ENCODE results near the gene CRACR2B. TPM values are rescaled to one million over a fixed set of nuclear protein-coding genes. Genes with fewer than 3 reads are reported as not detected.

Gene CRACR2B
- total and polyA plus RNA-seq, 2 of the 13 experiments (the other 11 are each of a cell fraction or from before 2014, with no cell fraction given) = 14.9 to 21.0 TPM

DNA sequence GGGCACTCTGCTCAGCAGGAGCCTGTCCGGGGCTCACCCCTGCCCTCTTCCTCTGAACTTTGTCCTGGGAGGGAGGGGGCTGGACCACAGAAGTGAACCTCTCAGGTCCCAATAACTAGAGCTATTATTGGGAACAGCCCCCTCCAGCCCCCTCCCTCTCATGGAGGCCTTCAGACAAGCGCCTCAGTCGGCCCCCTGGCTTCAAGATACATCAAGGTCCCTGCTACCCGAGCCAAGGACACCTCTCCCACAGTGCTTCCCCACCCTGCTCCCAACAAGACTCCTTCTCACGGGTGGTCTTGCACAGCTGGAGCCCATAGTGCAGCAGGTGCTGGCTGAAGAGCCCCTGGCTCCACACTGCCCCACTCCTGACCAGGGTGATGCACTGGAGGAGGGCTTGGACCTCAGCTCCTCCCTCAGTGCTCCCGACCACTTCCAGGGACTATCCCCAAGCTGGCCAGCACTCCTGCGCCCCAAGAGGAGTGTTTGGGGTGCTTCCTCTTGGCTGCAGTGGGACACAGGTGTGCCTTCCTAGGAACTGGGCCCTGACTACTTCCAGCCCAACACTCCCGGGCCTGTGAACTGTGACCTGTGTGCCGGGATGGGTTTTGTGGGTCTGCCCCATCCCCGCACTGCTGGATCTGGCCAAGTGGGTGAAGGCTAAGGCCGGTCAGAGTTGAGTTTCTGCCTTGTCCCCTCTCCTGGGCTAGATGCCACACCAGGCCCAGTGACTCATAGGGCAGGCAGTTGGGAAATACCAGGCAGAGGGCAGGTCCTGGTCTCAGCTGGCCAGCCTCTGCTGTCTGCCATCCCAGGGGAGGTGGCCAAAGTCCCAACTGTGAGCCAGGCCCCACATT, 6.8 kb upstream of the CRACR2B start (continued):
- TF ChIP-seq, protein P1, sequence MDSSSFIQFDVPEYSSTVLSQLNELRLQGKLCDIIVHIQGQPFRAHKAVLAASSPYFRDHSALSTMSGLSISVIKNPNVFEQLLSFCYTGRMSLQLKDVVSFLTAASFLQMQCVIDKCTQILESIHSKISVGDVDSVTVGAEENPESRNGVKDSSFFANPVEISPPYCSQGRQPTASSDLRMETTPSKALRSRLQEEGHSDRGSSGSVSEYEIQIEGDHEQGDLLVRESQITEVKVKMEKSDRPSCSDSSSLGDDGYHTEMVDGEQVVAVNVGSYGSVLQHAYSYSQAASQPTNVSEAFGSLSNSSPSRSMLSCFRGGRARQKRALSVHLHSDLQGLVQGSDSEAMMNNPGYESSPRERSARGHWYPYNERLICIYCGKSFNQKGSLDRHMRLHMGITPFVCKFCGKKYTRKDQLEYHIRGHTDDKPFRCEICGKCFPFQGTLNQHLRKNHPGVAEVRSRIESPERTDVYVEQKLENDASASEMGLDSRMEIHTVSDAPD (CRISPR knock-in tag; IDR thresholded peaks at IDR 0.05) = no peak
- TF ChIP-seq, protein P2, sequence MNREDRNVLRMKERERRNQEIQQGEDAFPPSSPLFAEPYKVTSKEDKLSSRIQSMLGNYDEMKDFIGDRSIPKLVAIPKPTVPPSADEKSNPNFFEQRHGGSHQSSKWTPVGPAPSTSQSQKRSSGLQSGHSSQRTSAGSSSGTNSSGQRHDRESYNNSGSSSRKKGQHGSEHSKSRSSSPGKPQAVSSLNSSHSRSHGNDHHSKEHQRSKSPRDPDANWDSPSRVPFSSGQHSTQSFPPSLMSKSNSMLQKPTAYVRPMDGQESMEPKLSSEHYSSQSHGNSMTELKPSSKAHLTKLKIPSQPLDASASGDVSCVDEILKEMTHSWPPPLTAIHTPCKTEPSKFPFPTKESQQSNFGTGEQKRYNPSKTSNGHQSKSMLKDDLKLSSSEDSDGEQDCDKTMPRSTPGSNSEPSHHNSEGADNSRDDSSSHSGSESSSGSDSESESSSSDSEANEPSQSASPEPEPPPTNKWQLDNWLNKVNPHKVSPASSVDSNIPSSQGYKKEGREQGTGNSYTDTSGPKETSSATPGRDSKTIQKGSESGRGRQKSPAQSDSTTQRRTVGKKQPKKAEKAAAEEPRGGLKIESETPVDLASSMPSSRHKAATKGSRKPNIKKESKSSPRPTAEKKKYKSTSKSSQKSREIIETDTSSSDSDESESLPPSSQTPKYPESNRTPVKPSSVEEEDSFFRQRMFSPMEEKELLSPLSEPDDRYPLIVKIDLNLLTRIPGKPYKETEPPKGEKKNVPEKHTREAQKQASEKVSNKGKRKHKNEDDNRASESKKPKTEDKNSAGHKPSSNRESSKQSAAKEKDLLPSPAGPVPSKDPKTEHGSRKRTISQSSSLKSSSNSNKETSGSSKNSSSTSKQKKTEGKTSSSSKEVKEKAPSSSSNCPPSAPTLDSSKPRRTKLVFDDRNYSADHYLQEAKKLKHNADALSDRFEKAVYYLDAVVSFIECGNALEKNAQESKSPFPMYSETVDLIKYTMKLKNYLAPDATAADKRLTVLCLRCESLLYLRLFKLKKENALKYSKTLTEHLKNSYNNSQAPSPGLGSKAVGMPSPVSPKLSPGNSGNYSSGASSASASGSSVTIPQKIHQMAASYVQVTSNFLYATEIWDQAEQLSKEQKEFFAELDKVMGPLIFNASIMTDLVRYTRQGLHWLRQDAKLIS (CRISPR knock-in tag; IDR thresholded peaks at IDR 0.05) = no peak
- TF ChIP-seq, protein P3, sequence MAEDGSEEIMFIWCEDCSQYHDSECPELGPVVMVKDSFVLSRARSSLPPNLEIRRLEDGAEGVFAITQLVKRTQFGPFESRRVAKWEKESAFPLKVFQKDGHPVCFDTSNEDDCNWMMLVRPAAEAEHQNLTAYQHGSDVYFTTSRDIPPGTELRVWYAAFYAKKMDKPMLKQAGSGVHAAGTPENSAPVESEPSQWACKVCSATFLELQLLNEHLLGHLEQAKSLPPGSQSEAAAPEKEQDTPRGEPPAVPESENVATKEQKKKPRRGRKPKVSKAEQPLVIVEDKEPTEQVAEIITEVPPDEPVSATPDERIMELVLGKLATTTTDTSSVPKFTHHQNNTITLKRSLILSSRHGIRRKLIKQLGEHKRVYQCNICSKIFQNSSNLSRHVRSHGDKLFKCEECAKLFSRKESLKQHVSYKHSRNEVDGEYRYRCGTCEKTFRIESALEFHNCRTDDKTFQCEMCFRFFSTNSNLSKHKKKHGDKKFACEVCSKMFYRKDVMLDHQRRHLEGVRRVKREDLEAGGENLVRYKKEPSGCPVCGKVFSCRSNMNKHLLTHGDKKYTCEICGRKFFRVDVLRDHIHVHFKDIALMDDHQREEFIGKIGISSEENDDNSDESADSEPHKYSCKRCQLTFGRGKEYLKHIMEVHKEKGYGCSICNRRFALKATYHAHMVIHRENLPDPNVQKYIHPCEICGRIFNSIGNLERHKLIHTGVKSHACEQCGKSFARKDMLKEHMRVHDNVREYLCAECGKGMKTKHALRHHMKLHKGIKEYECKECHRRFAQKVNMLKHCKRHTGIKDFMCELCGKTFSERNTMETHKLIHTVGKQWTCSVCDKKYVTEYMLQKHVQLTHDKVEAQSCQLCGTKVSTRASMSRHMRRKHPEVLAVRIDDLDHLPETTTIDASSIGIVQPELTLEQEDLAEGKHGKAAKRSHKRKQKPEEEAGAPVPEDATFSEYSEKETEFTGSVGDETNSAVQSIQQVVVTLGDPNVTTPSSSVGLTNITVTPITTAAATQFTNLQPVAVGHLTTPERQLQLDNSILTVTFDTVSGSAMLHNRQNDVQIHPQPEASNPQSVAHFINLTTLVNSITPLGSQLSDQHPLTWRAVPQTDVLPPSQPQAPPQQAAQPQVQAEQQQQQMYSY (CRISPR knock-in tag; IDR thresholded peaks at IDR 0.05) = no peak
- TF ChIP-seq ZNF572 (CRISPR knock-in tag; IDR thresholded peaks at IDR 0.05) (no peak), KDM3A (CRISPR knock-in tag; IDR thresholded peaks at IDR 0.05; ENCODE audit: low read depth) (no peak), SMAD3 (CRISPR knock-in tag; IDR thresholded peaks at IDR 0.05) (no peak), RBM39 (IDR thresholded peaks at IDR 0.05; ENCODE audit: low read depth, low read length, poor library complexity, severe bottlenecking) (no peak), SYNCRIP (IDR thresholded peaks at IDR 0.05; ENCODE audit: insufficient read depth, low read depth, low read length) (no peak), NFYB (CRISPR knock-in tag; IDR thresholded peaks at IDR 0.05) (no peak), HOXA3 (CRISPR knock-in tag; IDR thresholded peaks at IDR 0.05) (no peak)
- TF ChIP-seq, protein P4, sequence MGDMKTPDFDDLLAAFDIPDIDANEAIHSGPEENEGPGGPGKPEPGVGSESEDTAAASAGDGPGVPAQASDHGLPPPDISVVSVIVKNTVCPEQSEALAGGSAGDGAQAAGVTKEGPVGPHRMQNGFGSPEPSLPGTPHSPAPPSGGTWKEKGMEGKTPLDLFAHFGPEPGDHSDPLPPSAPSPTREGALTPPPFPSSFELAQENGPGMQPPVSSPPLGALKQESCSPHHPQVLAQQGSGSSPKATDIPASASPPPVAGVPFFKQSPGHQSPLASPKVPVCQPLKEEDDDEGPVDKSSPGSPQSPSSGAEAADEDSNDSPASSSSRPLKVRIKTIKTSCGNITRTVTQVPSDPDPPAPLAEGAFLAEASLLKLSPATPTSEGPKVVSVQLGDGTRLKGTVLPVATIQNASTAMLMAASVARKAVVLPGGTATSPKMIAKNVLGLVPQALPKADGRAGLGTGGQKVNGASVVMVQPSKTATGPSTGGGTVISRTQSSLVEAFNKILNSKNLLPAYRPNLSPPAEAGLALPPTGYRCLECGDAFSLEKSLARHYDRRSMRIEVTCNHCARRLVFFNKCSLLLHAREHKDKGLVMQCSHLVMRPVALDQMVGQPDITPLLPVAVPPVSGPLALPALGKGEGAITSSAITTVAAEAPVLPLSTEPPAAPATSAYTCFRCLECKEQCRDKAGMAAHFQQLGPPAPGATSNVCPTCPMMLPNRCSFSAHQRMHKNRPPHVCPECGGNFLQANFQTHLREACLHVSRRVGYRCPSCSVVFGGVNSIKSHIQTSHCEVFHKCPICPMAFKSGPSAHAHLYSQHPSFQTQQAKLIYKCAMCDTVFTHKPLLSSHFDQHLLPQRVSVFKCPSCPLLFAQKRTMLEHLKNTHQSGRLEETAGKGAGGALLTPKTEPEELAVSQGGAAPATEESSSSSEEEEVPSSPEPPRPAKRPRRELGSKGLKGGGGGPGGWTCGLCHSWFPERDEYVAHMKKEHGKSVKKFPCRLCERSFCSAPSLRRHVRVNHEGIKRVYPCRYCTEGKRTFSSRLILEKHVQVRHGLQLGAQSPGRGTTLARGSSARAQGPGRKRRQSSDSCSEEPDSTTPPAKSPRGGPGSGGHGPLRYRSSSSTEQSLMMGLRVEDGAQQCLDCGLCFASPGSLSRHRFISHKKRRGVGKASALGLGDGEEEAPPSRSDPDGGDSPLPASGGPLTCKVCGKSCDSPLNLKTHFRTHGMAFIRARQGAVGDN (CRISPR knock-in tag; IDR thresholded peaks at IDR 0.05) = peak; percentile 56; the same call in 1 of the 2 replicates
- TF ChIP-seq, protein P5, sequence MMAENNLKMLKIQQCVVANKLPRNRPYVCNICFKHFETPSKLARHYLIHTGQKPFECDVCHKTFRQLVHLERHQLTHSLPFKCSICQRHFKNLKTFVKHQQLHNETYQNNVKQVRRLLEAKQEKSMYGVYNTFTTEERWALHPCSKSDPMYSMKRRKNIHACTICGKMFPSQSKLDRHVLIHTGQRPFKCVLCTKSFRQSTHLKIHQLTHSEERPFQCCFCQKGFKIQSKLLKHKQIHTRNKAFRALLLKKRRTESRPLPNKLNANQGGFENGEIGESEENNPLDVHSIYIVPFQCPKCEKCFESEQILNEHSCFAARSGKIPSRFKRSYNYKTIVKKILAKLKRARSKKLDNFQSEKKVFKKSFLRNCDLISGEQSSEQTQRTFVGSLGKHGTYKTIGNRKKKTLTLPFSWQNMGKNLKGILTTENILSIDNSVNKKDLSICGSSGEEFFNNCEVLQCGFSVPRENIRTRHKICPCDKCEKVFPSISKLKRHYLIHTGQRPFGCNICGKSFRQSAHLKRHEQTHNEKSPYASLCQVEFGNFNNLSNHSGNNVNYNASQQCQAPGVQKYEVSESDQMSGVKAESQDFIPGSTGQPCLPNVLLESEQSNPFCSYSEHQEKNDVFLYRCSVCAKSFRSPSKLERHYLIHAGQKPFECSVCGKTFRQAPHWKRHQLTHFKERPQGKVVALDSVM (CRISPR knock-in tag; IDR thresholded peaks at IDR 0.05) = no peak

Data from HepG2 (cell line).